ENCODE measurements around the gene NR1H2. TPM values are rescaled to one million over a fixed set of nuclear protein-coding genes. Genes with fewer than 3 reads are reported as not detected.
A peak's percentile ranks its signal among the peaks of the same experiment; 100 is the strongest.

The NR1H2 gene
- total RNA-seq, 4 donors from 2014 or later = 45.3 to 115 (median 61.4) TPM

DNA sequence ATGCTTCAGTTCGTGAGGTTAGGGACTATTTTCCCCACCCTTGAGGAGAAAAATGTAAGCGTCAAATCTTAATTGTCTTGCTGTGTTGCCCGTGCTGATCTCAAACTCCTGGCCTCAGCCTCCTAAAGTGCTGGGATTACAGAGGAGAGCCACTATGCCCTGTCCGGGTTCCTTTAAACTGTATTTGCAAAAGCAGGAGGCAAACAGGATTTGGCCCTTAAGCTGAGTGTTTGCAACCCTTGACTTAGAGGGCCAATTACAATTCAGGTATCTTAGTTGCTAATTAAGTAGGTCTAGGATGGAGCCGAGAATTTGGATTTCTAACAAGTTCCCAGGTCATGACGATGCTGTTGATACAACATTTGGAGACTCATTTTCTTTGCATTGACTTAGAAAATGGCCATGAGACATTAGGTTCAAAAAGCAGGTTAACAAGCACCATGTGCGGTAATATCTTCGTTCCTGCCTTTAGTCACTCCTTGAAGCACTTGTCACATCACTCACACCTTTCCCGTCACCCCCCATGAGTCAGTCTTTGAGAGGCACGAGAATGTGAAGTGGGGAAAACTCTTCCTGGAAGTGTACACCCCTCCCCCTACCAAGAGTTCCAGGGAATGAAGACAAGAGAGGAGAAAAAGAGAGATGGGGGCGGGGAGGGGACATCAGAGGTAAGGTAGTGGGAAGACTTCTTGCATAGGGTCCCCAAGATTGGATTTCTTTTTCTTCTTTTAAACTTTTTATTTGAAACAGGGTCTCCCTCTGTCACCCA is 13.4 kb upstream of the NR1H2 start:
- no peak for TF ChIP-seq POLR2A (IDR thresholded peaks at IDR 0.05)
- TF ChIP-seq, protein P1, sequence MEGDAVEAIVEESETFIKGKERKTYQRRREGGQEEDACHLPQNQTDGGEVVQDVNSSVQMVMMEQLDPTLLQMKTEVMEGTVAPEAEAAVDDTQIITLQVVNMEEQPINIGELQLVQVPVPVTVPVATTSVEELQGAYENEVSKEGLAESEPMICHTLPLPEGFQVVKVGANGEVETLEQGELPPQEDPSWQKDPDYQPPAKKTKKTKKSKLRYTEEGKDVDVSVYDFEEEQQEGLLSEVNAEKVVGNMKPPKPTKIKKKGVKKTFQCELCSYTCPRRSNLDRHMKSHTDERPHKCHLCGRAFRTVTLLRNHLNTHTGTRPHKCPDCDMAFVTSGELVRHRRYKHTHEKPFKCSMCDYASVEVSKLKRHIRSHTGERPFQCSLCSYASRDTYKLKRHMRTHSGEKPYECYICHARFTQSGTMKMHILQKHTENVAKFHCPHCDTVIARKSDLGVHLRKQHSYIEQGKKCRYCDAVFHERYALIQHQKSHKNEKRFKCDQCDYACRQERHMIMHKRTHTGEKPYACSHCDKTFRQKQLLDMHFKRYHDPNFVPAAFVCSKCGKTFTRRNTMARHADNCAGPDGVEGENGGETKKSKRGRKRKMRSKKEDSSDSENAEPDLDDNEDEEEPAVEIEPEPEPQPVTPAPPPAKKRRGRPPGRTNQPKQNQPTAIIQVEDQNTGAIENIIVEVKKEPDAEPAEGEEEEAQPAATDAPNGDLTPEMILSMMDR (IDR thresholded peaks at IDR 0.05) = no peak
- no peak for DNase-seq
- Histone ChIP-seq H3K9me3 (no peaks in the 10 kb centered on the region), H3K27me3 (no peaks in the 10 kb centered on the region), H3K4me1 (no peaks in the 10 kb centered on the region), H3K4me3 (no peak overlapping the region), H3K27ac (no peak overlapping the region), H3K36me3 (no peaks in the 10 kb centered on the region)
- intact Hi-C loops (cut with DNase I; ENCODE audit: low total_unique reads) = no loop called here

- no peak within 1 kb of the TSS for H3K27ac ChIP-seq
- no peak within 1 kb of the TSS for H3K4me3 ChIP-seq
- intact Hi-C loops (cut with DNase I; ENCODE audit: low total_unique reads) = loop anchor here (5.0 kb wide), 1 partner anchor 47 kb away; no protein-coding TSS in a partner anchor
- H3K4me1 ChIP-seq = no peaks in the 10 kb centered on the region
- no peak for TF ChIP-seq POLR2A (IDR thresholded peaks at IDR 0.05)
- TF ChIP-seq, protein P1 (IDR thresholded peaks at IDR 0.05) = no peak
- H3K9me3 ChIP-seq = no peaks in the 10 kb centered on the region
- no peaks in the 10 kb centered on the region for H3K36me3 ChIP-seq
- no peak for DNase-seq
- H3K27me3 ChIP-seq = no peaks in the 10 kb centered on the region
Measured at GRCh38 chr19:50365434-50366306, 10.6 kb upstream of the NR1H2 start, which contains the start of gene NAPSA. Gene NAPSA (minus strand): TSS chr19:50365639. CDS start chr19:50365621, 18 bp downstream.

DNA sequence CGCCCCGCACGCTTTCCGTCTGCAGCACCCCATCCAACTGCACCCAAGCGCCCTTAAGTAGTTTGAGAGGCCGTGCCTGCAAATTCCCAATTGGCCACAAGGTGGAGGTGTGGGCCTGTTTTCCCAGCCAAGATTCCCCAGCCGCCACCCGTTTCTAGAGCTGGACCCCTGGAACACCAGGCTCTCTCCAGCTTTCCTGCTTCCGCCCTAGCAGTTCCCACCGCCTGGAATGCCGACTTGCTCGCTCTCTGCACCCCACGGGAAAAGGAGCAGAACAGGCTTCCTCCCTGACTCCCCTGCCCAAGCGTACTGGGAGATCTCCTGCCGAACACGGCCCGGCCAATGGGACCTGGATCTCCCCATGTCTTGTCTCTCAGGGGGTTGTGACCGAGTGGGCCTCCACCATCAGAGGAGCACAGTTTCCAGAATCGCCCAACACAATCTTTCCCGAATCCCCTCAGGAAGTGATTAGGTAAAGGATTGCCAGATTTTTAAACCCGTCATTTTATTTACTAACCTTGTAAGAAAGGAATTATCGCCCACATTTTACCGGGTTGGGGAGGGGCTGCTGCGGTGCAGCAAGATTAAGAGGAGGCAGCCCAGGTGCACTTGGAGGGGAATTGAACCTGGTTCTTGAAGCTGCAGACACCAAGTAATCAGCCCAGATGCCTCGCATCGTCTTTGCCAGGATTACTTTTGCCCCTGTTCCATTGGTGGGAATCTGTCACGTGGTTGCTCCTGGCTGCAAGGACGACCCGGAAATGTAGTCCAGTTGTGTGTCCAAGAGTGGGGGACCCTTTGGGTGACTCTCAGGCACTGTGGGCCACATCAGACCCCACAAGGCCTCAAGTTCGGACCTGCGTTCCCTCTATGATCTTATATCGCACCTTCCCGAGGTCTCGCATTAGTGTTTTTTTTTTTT is 7.3 kb upstream of the NR1H2 start:
- intact Hi-C loops (cut with DNase I; ENCODE audit: low total_unique reads) = loop anchor here (5.0 kb wide), 1 partner anchor 43 kb away; no protein-coding TSS in a partner anchor
- no peak for TF ChIP-seq POLR2A (IDR thresholded peaks at IDR 0.05)
- TF ChIP-seq, protein P1 (IDR thresholded peaks at IDR 0.05) = peak; percentile 85 to 92 (median 90)
- no peaks in the 10 kb centered on the region for H3K9me3 ChIP-seq
- peak; percentile 85 for DNase-seq
- H3K27me3 ChIP-seq = no peaks in the 10 kb centered on the region
- H3K36me3 ChIP-seq = no peaks in the 10 kb centered on the region
- H3K4me1 ChIP-seq = no peaks in the 10 kb centered on the region
- H3K4me3 ChIP-seq = peak overlapping the region; percentile 52 to 73
- peak overlapping the region; percentile 77 to 85 for H3K27ac ChIP-seq

DNA sequence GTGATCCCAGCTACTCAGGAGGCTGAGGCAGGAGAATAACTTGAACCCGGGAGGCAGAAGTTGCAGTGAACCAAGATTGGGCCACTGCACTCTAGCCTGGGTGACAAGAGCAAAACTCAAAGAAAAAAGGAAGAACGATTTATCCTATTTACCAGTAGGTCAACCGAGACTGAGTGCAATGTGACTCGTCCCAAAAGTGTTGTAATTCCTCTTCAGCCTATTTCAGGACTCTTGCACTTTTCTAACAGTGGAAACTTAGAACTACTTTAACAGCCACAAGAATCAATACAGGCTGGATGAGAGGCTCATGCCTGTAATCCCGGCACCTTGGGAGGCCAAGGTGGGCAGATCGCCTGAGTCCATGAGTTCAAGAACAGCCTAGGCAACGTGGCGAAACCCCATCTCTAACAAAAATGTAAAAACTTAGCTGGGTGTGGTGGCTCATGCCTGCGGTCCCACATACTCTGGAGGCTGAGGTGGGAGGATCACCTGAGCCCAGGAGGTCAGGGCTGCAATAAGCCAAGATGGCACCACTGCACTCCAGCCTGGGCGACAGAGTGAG is 4.3 kb upstream of the NR1H2 start:
- intact Hi-C loops (cut with DNase I; ENCODE audit: low total_unique reads) = loop anchor here (10.0 kb wide), 1 partner anchor 413 kb away; no protein-coding TSS in a partner anchor
- no peaks in the 10 kb centered on the region for H3K9me3 ChIP-seq

More for the DNA sequence above, 4.3 kb upstream of the NR1H2 start:
- TF ChIP-seq, protein P1 (IDR thresholded peaks at IDR 0.05) = no peak
- no peak for TF ChIP-seq POLR2A (IDR thresholded peaks at IDR 0.05)
- H3K27ac ChIP-seq = no peak overlapping the region
- H3K4me3 ChIP-seq = no peak overlapping the region
- H3K27me3 ChIP-seq = no peaks in the 10 kb centered on the region
- no peaks in the 10 kb centered on the region for H3K36me3 ChIP-seq
- DNase-seq = no peak
- H3K4me1 ChIP-seq = no peaks in the 10 kb centered on the region

All from uterus (tissue), 4 donors.